T-helper 22 cell (primary cell): ENCODE measurements around the gene PHACTR1.
"Not testable (repeated sequence)": the region's sequence is repeated elsewhere in the genome, so short reads cannot be mapped to it uniquely, and the experiment has no call there.

Experiments
- DNase-seq: peaks from one replicate; pipeline ENCODE4 v3.0.0-alpha.2; 2020; ENCODE audit warnings: low read depth

The PHACTR1 gene

DNA sequence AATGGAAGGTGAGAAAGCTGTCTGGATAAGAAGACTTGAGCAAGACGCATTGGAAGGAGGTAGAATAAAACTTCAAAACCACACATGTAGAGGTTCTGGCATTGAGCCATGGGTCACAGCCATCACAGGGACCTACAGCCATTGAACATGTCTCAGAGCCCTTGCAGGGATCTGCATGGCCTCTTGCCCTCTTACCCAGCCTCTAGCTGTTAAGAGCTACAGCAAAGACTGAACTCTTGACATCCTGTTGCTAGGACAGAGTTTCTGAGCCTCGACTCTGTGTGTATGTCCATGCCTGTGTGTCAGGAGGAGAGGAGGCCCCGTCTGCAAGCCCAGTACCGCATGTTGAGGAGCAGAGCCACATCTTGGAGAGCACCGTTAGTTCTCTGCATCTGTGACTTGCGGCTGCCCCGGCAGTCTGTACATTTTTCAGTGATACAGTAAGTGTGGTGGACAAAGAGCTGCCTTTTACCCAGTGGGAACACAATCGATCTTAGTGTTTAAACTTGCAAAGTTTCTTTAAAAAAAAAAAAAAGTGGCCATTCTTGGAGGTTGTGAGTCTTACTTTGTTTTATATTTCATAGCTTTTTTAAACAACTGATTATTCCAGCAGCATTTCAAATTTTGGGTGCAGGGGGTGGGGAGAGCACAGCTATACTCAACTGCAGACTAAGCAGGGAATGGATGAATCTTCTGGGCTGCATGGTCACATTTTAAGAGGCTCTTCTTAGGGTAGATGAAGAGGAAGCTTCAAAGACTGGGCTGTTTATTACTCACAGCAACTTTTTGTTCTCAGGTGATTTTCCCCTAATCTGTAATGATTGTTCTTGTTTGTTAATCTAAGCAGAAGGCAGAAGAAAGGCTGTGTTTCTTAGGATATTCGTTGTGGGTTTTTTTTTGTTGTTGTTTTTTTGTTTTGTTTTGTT is 523.2 kb downstream of the PHACTR1 start:
- DNase-seq, result no peak

DNA sequence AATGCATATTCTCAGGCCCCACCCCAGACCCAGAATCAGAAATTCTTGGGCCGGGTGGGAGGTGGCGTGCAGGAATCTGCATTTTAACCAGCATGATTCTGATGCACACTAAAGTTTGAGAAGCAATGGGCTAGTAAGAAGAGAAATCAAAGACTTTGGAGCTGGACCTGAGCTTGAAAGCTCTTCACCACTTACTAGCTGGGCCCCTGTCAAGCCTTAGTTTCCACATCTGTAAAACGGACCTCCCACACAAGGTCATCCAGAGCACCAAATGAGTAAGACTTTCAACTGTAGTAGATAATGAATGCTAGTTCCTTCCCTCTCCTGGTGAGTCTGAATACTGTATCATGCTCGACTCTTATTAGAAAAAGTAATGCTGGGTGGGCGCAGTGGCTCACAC is 524.8 kb downstream of the PHACTR1 start:
- no peak for DNase-seq

DNA sequence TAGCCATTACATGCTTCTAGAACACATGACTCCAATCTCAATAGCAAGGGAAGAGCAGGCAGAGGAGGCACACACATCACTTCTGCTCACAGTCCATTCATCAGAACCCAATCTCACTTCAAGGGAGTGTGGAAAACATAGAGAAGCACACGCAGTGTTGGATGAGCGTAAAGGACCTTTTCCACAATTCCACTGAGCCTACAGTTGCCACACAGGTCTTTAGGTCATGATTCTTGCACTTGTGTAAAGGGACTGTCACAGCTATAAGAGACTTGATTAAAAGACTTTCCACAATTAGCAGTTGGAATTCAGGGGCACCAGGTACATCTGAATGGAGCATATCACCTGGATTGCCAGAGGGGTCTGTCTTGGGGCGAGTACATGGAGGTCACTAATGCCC is 525.6 kb downstream of the PHACTR1 start:
- DNase-seq, result no peak

DNA sequence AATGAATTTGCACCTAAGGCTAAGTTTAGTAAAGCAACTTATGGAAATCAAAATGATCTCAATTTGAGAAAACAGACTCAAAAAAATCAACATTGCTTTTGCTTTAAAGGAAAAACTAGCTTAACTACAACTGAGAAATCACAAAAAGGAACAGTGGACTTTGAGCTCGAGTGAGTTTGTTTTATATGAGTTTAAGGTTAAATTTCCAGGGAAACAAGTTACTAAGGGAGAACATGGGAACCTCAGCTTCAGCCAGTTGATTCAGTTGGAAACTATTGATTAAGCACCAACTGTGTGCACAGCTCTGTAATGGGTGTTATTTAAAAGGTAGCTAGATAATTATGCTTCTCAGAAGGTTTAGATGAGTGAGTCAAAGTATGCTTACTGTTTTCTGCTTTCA is 526.0 kb downstream of the PHACTR1 start:
- no peak for DNase-seq

DNA sequence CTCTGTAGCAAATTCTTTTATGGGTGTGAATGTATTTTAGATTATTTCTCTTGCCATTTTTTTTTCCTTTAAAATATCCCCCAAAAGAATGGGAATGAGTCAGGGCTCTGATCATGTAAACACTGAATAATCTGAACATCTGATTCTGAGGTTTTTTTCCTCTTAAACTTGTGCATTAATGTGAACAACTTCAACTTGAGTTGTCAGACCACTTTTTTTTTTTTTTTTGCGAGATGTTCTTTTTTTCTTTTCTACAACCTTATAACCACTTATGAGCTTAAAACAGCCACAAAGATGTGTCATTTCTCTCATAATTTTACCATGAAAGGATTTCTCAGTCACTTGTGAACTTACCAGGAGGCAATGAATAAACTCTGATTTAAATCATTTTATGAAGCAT is 526.5 kb downstream of the PHACTR1 start:
- DNase-seq, result no peak

DNA sequence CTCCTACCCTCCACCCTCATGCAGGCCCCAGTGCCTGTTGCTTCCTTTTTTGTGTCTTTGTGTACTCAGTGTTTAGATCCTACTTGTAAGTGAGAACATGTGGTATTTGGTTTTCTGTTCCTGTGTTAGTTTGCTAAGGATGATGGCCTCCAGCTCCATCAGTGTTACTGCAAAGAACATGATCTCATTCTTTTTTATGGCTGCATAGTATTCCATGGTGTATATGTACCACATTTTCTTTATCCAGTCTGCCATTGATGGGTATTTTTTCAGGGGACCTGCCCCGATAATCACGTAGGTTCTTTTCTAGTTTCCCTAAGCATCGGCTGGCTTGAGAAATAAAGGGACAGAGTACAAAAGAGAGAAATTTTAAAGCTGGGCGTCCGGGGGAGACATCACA is 527.2 kb downstream of the PHACTR1 start:
- DNase-seq, result not testable (repeated sequence)

DNA sequence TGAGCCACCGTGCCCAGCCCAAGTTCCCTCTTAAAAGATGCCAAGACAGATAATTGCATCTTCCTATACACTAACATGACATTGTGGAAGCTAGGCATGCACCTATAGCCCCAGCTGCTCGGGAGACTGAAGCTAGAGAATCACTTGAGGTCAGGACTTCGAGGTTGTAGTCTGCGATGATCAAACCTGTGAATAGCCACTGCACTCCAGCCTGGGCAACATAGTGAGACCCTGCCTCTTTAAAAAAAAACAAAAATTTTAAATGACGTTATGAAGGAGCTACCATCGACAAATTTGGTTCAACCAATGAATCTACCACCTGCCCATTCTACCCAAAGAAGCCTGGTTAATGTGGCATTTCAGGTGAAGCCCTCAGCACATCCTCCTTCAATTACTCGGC is 531.1 kb downstream of the PHACTR1 start:
- DNase-seq, result no peak

DNA sequence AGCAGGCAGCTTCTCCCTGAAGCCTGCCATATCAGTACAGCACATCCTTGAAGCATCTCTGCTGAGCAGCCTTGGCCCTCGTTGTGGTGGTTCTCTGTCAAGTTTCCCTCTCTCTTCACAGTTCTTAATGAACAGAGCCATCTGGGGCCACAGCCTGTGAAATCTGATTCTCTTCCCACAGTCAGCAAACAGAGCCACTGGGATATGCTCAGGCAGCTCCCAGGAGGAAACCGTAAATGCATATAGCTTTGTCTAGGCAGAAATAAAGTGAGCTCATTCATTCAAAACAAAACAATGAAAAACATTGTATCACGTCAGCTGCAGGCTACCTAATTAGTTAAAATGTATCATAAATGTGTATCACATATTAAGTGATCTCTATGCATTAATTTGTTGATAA is 531.5 kb downstream of the PHACTR1 start:
- DNase-seq, result no peak

DNA sequence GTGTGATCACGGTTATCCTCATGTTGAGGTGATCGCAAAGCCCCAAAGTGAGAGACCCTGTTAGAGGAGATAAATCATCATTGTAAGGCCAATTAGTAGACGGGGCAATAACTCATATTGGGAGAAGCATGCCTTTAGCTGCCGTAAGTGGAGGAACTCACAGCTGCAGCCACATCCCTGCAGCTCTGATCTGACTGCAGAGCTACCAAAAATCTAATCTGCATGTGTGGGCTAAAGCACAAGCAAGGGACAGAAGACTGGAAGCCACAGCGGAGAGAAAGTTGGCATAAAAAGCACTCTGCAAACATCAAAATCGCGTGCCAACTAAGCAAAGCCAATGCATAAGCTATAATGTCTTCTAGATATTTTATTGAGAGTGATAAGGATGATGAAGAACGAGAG is 532.0 kb downstream of the PHACTR1 start:
- no peak for DNase-seq

DNA sequence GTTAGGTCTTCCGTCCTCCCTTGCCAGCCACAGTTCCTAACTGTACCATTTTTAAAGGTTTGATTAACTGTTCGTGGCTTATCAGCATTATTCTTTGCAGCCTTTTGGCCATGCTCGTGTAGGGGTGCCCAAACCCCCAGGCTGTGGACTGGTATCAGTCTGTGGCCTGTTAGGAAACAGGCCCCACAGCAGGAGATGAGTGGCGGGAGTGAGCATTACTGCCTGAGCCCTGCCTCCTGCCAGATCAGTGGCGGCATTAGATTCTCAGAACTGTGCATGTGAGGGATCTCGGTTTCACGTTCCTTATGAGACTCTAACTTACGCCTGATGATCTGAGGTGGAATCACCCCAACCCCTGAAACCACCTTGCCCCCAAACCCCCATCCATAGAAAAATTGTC is 532.4 kb downstream of the PHACTR1 start:
- DNase-seq, result no peak

DNA sequence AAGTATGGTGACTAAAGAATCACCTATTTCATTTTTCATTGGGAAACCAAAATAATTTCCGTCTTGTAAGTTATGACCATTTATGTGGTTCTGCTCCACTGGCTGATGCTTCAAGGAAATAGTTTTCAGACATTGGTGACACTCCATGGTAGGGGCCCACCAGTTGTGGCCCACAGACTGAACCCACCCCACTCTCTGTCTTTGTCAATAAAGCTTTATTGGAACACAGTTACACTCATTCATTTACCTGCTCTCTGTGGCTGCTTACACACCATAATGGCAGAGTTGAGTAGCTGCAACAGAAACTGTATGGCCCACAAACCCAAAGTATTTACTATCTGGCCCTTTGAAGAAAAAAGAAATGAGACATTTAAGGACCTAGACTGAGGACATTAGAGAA is 533.2 kb downstream of the PHACTR1 start:
- DNase-seq, result no peak

DNA sequence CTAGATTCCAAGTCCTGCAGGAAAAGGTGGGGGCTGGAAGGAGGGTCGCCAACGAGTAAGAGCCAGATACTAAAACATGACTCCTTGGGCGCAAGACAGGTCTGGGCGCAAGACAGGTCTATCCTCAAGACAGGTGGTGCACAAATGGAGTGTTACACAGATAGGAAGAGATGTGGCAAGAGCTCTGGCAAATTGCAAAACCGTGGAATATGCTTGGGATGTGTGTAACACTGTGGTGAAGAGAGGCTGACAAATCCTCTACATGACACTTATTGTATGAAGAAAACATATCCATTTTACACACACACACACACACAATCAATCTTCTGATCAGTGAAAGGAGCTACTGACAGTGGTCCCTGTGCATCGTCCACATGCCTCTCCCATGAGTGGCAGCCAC is 534.1 kb downstream of the PHACTR1 start:
- no peak for DNase-seq

DNA sequence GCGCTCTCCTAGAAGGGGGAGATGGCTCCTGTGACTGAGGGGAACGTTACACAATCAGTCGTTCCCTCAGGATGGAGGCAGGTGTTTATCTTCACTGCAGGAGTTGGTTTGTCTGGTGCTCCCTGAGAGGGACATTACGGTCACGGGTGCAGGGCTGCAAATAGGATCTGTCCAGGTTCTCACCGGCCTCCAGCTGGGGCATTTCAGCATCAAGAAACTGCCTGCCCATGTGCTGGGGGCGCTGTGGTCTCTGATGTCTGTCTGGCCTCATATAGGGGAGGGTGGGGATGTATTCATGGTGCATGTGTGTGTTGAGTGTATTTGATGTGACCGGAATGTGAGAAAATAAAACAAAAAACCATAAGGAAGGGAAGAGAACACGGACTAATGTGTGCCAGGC is 534.7 kb downstream of the PHACTR1 start:
- no peak for DNase-seq

DNA sequence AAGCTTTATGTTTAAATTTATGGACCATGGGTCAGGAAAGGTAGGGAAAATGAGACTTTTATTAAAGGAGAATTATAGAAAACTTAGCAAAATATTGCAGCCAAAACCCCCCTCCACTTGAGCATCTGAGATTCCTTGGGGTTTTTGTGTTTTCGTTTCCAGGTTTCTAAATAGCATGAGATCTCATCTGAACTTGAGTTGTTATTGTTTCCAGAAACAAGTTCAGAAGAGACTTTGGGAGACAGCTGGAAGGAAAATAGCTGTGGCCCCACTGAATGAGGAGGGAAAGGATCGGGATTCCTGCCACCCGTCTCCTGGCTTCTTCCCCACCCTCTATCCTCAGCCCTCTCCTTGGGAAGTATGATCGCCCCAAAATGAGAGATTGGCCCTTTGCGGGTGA is 536.2 kb downstream of the PHACTR1 start:
- no peak for DNase-seq

DNA sequence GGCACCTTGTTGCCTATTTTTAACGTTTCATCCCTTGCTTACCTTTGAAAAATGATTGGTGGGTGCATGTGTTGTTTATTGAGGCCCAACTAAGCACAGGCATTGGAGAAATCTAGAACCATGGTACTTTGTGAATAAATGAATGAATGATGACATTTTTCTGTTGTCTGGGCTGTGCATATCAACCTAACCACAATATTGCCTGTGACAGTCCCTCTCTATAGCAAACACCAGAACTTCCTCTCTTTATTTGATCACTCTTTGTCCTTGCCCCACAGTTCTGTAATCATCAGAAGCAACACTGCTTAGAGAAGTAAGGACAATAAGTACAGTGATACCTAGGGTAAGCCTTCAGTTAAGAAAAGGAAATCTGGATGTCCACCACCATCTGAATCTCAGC is 536.7 kb downstream of the PHACTR1 start:
- DNase-seq, result no peak

DNA sequence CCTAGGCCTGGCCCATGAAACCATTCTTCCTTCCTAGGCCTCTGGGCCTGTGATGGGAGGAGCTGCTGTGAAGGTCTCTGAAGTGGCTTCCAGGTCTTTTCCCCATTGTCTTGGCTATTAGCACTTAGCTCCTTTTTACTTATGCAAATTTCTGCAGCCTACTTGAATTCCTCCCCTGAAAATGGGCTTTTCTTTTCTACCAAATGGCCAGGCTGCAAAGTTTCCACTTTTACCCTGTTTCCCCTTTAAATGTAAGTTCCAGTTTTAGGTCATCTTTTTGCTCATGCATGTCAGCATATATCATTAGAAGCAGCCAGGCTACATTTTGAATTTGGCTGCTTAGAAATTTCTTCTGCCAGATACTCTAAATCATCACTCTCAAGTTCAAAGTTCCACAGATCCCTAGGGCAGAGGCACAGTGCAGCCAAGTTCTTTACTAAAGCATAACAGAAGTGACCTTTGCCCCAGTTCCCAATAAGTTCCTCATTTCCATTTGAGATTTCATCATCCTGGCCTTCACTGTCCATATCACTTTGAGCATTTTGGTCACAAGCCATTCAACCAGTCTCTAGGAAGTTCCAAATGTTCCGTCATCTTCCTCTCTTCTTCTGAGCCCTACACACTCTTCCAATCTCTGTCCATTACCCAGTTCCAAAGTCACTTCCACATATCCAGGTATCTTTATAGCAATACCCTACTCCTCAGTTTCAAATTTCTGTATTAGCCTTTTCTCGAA is 539.9 kb downstream of the PHACTR1 start:
- DNase-seq, result no peak

DNA sequence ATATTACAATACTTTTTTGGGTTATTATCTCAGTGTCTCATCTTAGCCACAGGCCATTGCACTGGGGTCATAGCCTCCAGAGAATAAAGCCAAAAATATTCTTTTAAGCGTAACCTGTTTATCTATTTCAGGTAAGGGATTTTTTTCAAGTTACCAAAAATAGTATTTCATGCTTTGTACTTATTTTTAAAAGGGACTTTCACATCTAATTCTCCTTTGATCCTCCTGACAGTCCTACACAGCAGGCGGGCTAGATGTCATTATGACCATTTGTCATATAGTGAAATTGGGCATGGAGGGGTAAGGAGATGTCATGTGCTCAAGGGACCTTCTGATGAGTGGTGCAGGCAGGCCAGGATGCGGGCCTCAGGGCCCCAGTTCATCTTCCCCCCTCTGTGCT is 542.8 kb downstream of the PHACTR1 start:
- no peak for DNase-seq

DNA sequence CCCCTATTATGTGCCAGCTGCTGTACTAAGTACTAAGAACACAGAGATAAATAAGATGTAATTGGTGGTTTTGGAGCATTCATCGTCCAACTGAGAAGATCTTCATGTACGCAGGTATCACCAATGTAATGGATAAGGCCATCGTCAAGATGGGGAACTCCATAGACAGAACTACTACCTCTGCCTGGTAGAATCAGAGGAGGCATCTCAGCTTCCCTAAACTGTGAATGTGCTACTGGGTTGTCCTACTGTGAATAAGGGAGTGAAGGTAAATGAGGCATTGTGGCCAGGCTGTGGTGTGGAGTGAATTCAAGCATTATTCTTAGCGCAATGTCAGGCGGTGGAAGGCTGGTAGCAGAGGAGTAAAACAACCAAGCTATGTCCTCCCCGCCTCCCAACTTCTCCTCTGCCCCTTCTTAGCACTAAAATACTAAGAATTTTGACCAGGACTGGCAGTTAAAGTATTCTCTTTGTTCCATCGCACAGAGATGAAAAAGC is 543.6 kb downstream of the PHACTR1 start:
- no peak for DNase-seq

DNA sequence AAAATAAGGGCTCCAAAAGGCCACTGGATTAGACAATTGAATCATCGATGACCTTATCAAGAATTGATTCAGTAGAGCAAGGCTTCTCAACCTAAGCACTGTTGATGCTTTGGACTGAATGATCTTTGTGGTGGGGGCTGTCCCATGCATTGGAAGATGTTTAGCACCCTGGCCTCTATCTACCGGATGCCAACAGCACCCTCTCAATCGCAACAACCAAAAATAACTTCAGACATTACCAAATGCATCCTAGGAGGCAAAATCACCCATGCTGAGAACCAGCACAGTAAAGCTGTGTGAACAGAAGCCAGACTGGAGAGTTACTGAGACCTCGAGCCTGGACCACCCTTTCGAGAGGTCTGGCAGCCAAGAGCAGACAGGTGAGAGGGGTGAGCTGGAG is 544.3 kb downstream of the PHACTR1 start:
- no peak for DNase-seq

DNA sequence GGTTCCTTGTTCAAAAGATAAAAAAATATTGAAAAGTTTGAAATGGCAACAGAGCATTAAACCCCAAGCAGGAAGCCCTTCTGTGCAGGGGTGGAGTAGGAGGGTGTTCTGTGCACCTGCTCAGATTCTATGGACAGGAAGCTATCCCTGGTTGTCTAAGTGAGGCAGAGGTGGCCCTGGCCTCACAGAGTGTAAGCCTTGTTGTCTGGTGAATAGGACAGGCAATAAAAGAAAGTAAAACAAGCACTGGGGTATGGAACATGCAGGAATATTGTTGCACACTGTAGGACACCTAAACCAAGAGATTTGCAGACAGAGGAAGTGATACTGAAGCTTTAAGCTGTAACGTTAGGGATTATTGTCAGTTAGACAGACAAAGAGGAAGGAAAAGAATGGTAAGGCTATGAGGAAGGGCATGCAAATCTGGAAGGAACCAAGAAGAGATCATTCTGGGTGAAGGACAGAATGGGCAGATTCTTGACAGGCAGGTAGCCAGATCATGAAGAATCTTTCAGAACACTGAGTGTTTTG is 545.0 kb downstream of the PHACTR1 start:
- no peak for DNase-seq

DNA sequence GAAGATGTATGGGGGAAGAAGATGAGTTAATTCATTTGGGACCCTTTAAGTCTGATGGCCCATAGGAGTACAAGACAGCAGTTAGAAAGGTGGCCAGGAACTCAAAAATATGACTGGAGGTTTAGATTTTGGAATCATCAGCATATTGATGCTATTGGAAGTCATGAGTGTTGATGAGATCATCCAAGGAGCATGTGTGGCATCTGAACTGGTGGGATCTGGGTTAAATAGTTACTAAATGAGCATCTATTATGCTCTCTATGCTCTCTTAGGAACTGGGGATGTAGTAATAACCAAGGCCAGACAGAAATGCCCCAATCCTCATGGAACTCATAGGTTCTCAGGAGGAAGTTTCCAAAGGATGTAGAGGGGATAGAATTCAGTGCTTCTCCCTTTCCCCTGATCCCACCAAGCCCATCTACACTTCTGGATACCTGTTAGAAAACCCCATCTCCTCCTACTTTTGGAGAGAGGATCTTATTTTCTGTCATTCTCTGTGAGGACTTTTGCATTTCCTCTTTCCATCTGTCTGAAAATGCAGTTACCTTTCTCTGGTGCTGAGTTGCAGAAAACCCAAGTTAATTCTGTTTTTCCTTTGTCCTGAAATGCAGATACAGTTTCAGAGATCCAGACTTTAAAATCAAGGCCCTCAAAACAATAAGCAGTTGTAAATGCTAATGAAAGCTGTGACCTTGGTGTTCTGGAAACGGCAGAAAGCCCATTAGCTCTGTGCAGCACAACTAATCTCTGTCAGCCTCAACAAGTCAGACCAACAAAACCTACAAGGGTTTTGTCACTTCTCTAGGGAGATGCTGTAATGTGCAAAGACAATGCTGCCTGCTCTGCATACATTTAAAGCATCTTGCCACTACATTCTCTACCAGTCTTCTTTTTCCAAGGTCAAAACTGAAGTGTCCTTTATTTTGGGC is 546.0 kb downstream of the PHACTR1 start:
- DNase-seq, result no peak

DNA sequence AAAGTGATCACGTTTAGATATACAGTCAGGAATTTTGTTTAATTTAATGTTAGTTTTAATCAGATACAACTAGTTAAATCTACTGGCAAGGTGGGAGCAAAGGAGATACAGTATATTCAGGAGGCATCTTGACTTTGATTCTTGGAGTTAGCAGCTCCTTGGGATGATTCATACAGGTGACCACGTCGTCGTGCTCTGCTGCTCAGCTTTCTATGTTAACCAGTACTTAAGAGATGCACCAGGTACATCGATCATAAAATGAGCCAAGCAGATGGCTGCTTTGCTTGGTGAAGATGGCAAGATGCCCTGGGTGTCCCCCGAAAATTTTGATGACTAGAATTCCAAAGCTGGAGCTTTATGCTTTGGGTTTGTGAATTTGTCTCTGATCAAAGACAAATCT is 547.1 kb downstream of the PHACTR1 start:
- DNase-seq, result no peak
